Neural cell (in vitro differentiated cells): ENCODE data around the gene HUS1B. TPM values are rescaled to one million over a fixed set of nuclear protein-coding genes. Genes with fewer than 3 reads are reported as not detected.
A peak's percentile ranks its signal among the peaks of the same experiment; 100 is the strongest.

Experiments
- H2AFZ ChIP-seq: fragments of 200-600, 300-800 bp; sonication (generic), shearing (Covaris generic); 2 replicates; pipeline ENCODE4 v1.6.0; 2014; ENCODE audit warnings: low read depth, mild to moderate bottlenecking, antibody characterized with exemption, low read length, moderate library complexity
- H3F3A ChIP-seq: fragments of 200-600 bp; shearing (Covaris generic); 2 replicates; pipeline ENCODE4 v1.6.1; 2016; ENCODE audit warnings: mild to moderate bottlenecking, moderate library complexity, mixed read lengths, antibody characterized with exemption, low read length; ENCODE audit not compliant: insufficient read depth, poor library complexity, severe bottlenecking
- H3K27ac ChIP-seq: fragments of 200-600, 300-800 bp; sonication (generic), shearing (Covaris generic); 2 replicates; pipeline ENCODE4 v1.5.1; 2014; ENCODE audit warnings: mild to moderate bottlenecking, low read length, moderate library complexity
- H3K27me3 ChIP-seq: fragments of 300-800, 200-600 bp; sonication (generic), shearing (Covaris generic); 2 replicates; pipeline ENCODE4 v1.6.0; 2014; ENCODE audit warnings: mild to moderate bottlenecking, low read depth, low read length, moderate library complexity; ENCODE audit not compliant: insufficient read depth
- H3K36me3 ChIP-seq: fragments of 300-800, 200-600 bp; sonication (generic), shearing (Covaris generic); 2 replicates; pipeline ENCODE4 v1.5.1; 2014; ENCODE audit warnings: mild to moderate bottlenecking, antibody characterized with exemption, low read length, moderate library complexity; ENCODE audit not compliant: insufficient read depth
- H3K4me2 ChIP-seq: fragments of 300-800, 200-600 bp; sonication (generic), shearing (Covaris generic); 2 replicates; pipeline ENCODE4 v1.6.0; 2014; ENCODE audit warnings: mild to moderate bottlenecking, low read length
- H3K4me3 ChIP-seq: fragments of 300-800, 200-600 bp; sonication (generic), shearing (Covaris generic); 2 replicates; pipeline ENCODE4 v1.5.1; 2014; ENCODE audit warnings: mild to moderate bottlenecking, low read length, moderate library complexity
- H3K79me2 ChIP-seq: fragments of 200-600 bp; shearing (Covaris generic); replicated peaks from 2 replicates; pipeline ENCODE4 v1.6.0; 2014; ENCODE audit warnings: mild to moderate bottlenecking, low read length, moderate library complexity; ENCODE audit not compliant: insufficient read depth
- H3K9ac ChIP-seq: fragments of 300-800, 200-600 bp; sonication (generic), shearing (Covaris generic); 2 replicates; pipeline ENCODE4 v1.6.1; 2016; ENCODE audit warnings: mild to moderate bottlenecking, low read length, mixed read lengths
- H3K9me2 ChIP-seq: fragments of 200-600 bp; shearing (Covaris generic); 2 replicates; pipeline ENCODE4 v1.6.1; 2016; ENCODE audit warnings: mild to moderate bottlenecking, low read length, mixed read lengths; ENCODE audit not compliant: insufficient read depth
- H3K9me3 ChIP-seq: fragments of 200-600, 300-800 bp; sonication (generic), shearing (Covaris generic); 2 replicates; pipeline ENCODE4 v1.6.1; 2016; ENCODE audit warnings: mild to moderate bottlenecking, mixed run types, low read length, moderate library complexity, mixed read lengths
- H4K20me1 ChIP-seq: fragments of 200-600 bp; shearing (Covaris generic); 2 replicates; pipeline ENCODE4 v1.6.1; 2016; ENCODE audit warnings: mild to moderate bottlenecking, mixed run types; ENCODE audit not compliant: insufficient read depth
- EP300 ChIP-seq: fragments of 450-650 bp; conservative IDR thresholded peaks from 2 replicates; pipeline ENCODE4 v1.6.1; 2014; ENCODE audit warnings: antibody characterized with exemption, mild to moderate bottlenecking, moderate library complexity; ENCODE audit not compliant: poor library complexity, severe bottlenecking
- EZH2 ChIP-seq: fragments of 200-600, 300-800 bp; shearing (Covaris generic), sonication (generic); IDR thresholded peaks from 2 replicates; pipeline ENCODE4 v1.6.1; 2014; ENCODE audit warnings: antibody characterized with exemption, low read length, borderline replicate concordance, mild to moderate bottlenecking; ENCODE audit not compliant: insufficient read depth, poor library complexity, severe bottlenecking
- MXI1 ChIP-seq: fragments of 450-650 bp; conservative IDR thresholded peaks from 2 replicates; pipeline ENCODE4 v1.6.1; 2014; ENCODE audit warnings: antibody characterized with exemption, mild to moderate bottlenecking; ENCODE audit not compliant: poor library complexity, severe bottlenecking
- POLR2AphosphoS5 ChIP-seq: IDR thresholded peaks from 2 replicates; pipeline ENCODE4 v1.6.1; 2012
- RAD21 ChIP-seq: fragments of 450-650 bp; conservative IDR thresholded peaks from 2 replicates; pipeline ENCODE4 v1.6.1; 2014; ENCODE audit warnings: antibody characterized with exemption, mild to moderate bottlenecking, moderate library complexity
- SMC3 ChIP-seq: fragments of 450-650 bp; conservative IDR thresholded peaks from 2 replicates; pipeline ENCODE4 v1.6.1; 2014; ENCODE audit warnings: antibody characterized with exemption, mild to moderate bottlenecking, moderate library complexity; ENCODE audit not compliant: poor library complexity
- TAF1 ChIP-seq: IDR thresholded peaks from 2 replicates; pipeline ENCODE4 v1.6.1; 2012; ENCODE audit warnings: low read depth
- polyA plus RNA-seq: library from polyadenylated mRNA; depleted of rRNA; stranded (reverse); fragments of >200 nt; gene quantifications from 2 replicates; pipeline ENCODE4 v1.2.3, GENCODE V29; 2014
- TF ChIP-seq, protein P1 (sequence below): IDR thresholded peaks from 2 replicates; pipeline ENCODE4 v1.6.1; 2012; ENCODE audit warnings: borderline replicate concordance
- TF ChIP-seq, protein P2 (sequence below): fragments of 450-650 bp; IDR thresholded peaks from 2 replicates; pipeline ENCODE4 v1.5.1; 2014; ENCODE audit warnings: antibody characterized with exemption, mild to moderate bottlenecking, moderate library complexity; ENCODE audit not compliant: poor library complexity, severe bottlenecking

The HUS1B gene
- polyA plus RNA-seq, 1 donor from 2014 or later, result 0.52 TPM

DNA sequence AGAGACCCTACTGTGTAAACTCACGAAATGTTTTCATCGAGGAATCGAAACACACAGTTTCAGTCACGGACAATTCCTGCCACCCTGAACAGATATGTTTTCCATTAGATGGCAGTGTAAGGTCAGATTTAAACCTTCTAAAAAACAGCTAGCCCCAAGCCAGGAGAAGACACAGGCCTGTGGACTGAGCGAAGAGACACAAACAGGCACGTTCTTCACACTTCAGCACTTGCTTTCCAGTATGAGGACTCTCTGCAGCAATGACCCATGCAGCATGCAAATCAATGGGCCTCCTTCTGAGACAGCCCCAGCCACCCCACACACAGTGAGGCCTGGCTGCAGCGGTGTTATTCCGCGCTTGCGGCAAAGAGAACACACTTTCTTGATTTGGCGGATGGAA, 31.9 kb downstream of the HUS1B start:
- no peak overlapping the region for H3K4me3 ChIP-seq
- H3F3A ChIP-seq, result no peaks in the 10 kb centered on the region
- H3K27me3 ChIP-seq, result no peaks in the 10 kb centered on the region
- no peak overlapping the region for H3K27ac ChIP-seq
- no peak for TF ChIP-seq SMC3
- no peak for TF ChIP-seq EZH2
- peak; percentile 33 for TF ChIP-seq RAD21
- H3K9me2 ChIP-seq, result no peaks in the 10 kb centered on the region
- H3K4me2 ChIP-seq, result no peak overlapping the region
- H4K20me1 ChIP-seq, result no peaks in the 10 kb centered on the region
- no peaks in the 10 kb centered on the region for H3K36me3 ChIP-seq
- no peaks in the 10 kb centered on the region for H3K79me2 ChIP-seq
- no peaks in the 10 kb centered on the region for H3K9me3 ChIP-seq
- H2AFZ ChIP-seq, result no peak overlapping the region
- no peak overlapping the region for H3K9ac ChIP-seq

DNA sequence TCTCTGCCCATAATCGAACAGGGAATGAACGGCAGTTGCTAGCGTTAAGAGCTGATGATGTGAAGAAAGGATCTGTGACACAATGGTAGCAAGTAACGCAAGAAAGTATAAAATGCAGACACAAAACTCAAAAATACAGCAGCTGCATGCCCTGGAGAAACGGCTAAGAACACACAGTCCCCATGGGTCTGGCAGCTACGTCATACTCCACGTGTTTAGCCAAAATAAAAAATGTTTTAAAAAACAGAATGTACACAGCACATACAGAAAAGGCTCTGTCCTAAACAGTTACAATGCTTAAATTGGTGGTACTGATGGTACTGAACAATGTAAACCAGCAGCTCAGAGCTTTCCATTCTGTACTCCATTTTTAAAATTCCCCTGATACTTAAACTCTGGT, 34.4 kb downstream of the HUS1B start:
- Histone ChIP-seq H3F3A (no peaks in the 10 kb centered on the region), H3K27me3 (no peaks in the 10 kb centered on the region), H3K9ac (no peak overlapping the region), H3K9me3 (no peaks in the 10 kb centered on the region), H3K4me3 (no peak overlapping the region), H3K4me2 (no peak overlapping the region), H4K20me1 (no peaks in the 10 kb centered on the region), H2AFZ (no peak overlapping the region), H3K36me3 (no peaks in the 10 kb centered on the region), H3K27ac (no peak overlapping the region), H3K79me2 (no peaks in the 10 kb centered on the region), H3K9me2 (no peaks in the 10 kb centered on the region)
- TF ChIP-seq POLR2AphosphoS5, result no peak
- no peak for TF ChIP-seq TAF1
- TF ChIP-seq, protein P1, sequence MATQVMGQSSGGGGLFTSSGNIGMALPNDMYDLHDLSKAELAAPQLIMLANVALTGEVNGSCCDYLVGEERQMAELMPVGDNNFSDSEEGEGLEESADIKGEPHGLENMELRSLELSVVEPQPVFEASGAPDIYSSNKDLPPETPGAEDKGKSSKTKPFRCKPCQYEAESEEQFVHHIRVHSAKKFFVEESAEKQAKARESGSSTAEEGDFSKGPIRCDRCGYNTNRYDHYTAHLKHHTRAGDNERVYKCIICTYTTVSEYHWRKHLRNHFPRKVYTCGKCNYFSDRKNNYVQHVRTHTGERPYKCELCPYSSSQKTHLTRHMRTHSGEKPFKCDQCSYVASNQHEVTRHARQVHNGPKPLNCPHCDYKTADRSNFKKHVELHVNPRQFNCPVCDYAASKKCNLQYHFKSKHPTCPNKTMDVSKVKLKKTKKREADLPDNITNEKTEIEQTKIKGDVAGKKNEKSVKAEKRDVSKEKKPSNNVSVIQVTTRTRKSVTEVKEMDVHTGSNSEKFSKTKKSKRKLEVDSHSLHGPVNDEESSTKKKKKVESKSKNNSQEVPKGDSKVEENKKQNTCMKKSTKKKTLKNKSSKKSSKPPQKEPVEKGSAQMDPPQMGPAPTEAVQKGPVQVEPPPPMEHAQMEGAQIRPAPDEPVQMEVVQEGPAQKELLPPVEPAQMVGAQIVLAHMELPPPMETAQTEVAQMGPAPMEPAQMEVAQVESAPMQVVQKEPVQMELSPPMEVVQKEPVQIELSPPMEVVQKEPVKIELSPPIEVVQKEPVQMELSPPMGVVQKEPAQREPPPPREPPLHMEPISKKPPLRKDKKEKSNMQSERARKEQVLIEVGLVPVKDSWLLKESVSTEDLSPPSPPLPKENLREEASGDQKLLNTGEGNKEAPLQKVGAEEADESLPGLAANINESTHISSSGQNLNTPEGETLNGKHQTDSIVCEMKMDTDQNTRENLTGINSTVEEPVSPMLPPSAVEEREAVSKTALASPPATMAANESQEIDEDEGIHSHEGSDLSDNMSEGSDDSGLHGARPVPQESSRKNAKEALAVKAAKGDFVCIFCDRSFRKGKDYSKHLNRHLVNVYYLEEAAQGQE, result no peak
- TF ChIP-seq MXI1, result no peak
- no peak for TF ChIP-seq SMC3
- no peak for TF ChIP-seq EP300
- no peak for TF ChIP-seq RAD21
- TF ChIP-seq, protein P2, sequence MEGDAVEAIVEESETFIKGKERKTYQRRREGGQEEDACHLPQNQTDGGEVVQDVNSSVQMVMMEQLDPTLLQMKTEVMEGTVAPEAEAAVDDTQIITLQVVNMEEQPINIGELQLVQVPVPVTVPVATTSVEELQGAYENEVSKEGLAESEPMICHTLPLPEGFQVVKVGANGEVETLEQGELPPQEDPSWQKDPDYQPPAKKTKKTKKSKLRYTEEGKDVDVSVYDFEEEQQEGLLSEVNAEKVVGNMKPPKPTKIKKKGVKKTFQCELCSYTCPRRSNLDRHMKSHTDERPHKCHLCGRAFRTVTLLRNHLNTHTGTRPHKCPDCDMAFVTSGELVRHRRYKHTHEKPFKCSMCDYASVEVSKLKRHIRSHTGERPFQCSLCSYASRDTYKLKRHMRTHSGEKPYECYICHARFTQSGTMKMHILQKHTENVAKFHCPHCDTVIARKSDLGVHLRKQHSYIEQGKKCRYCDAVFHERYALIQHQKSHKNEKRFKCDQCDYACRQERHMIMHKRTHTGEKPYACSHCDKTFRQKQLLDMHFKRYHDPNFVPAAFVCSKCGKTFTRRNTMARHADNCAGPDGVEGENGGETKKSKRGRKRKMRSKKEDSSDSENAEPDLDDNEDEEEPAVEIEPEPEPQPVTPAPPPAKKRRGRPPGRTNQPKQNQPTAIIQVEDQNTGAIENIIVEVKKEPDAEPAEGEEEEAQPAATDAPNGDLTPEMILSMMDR, result no peak
- TF ChIP-seq EZH2, result no peak

DNA sequence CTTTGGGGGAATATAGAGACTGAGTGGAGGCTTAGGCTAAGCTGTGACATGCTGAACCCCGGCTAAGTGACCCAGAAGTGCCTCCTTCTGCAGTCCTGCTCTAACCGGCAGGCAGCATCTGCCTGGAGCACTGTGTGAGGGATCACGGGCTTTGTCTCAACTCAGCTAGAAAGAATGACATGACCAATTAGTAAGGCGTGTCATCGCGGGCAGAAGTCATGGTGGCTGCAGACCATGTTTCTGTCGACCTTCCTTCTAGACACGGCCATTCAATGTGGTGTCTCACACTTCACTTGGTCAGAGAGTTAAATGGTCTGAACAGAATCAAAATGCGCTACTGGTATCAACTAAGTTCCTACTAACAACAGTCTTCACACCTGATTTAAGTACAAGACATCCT, 35.0 kb downstream of the HUS1B start:
- Histone ChIP-seq H2AFZ (no peak overlapping the region), H3K9ac (no peak overlapping the region), H3K4me2 (no peak overlapping the region), H3F3A (no peaks in the 10 kb centered on the region), H3K79me2 (no peaks in the 10 kb centered on the region), H3K27me3 (no peaks in the 10 kb centered on the region), H3K9me2 (no peaks in the 10 kb centered on the region), H3K4me3 (no peak overlapping the region), H3K27ac (no peak overlapping the region), H3K9me3 (no peaks in the 10 kb centered on the region), H4K20me1 (no peaks in the 10 kb centered on the region), H3K36me3 (no peaks in the 10 kb centered on the region)
- TF ChIP-seq TAF1 (no peak), SMC3 (no peak), POLR2AphosphoS5 (no peak), EZH2 (no peak), MXI1 (no peak), RAD21 (no peak), EP300 (no peak)
- TF ChIP-seq, protein P1, result no peak
- TF ChIP-seq, protein P2, result no peak
